ENCODE data around the gene DLG5. TPM values are rescaled to one million over a fixed set of nuclear protein-coding genes. Genes with fewer than 3 reads are reported as not detected.

The DLG5 gene
- total RNA-seq, 1 donor from 2014 or later = 22.2 TPM

DNA sequence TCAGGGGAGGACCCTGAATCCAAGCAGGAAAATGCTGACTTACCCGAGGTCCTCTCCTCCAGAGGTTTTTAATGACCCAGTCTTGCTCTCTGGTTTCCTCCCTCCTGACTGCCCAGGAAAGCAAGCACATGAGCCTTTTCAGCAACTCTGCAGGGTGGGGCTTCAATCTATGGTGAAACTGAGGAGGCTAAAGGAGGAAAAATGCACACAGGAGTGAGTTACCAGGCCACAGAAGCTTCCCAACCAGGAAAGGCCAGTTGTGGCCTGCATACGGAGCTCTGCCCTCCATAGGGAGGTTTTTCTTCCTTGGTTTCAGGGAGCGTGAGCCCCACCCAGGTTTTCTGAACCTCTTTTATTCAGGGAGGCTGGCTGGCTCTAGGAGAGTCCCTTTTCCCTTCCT is 14.1 kb upstream of the DLG5 start:
- Histone ChIP-seq H3K27ac (no peak overlapping the region), H3K4me2 (peak overlapping the region; percentile 13), H3K79me2 (ENCODE audit: low read depth) (no peaks in the 10 kb centered on the region), H3K4me3 (no peak overlapping the region), H3K27me3 (no peaks in the 10 kb centered on the region), H2AFZ (replicated peaks) (peak overlapping the region; percentile 93), H4K20me1 (ENCODE audit: low read depth) (no peaks in the 10 kb centered on the region), H3K36me3 (no peaks in the 10 kb centered on the region), H3F3A (ENCODE audit: low read depth) (peaks cover 3% of the 10 kb centered on the region), H3K9ac (no peak overlapping the region), H3K9me3 (ENCODE audit: low read depth) (no peaks in the 10 kb centered on the region), H3K4me1 (peaks cover 17% of the 10 kb centered on the region)
- Mint-ChIP-seq H3K4me3 (peak overlapping the region; percentile 41), H3K27me3 (ENCODE audit: insufficient read depth, low read depth) (peaks cover 17% of the 10 kb centered on the region), H3K27ac (peak overlapping the region; percentile 42), H3K4me1 (peaks cover 29% of the 10 kb centered on the region), H3K36me3 (no peaks in the 10 kb centered on the region), H3K9me3 (no peaks in the 10 kb centered on the region)
- DNase-seq (ENCODE audit: low spot score) = no peak
- TF ChIP-seq, protein P1, sequence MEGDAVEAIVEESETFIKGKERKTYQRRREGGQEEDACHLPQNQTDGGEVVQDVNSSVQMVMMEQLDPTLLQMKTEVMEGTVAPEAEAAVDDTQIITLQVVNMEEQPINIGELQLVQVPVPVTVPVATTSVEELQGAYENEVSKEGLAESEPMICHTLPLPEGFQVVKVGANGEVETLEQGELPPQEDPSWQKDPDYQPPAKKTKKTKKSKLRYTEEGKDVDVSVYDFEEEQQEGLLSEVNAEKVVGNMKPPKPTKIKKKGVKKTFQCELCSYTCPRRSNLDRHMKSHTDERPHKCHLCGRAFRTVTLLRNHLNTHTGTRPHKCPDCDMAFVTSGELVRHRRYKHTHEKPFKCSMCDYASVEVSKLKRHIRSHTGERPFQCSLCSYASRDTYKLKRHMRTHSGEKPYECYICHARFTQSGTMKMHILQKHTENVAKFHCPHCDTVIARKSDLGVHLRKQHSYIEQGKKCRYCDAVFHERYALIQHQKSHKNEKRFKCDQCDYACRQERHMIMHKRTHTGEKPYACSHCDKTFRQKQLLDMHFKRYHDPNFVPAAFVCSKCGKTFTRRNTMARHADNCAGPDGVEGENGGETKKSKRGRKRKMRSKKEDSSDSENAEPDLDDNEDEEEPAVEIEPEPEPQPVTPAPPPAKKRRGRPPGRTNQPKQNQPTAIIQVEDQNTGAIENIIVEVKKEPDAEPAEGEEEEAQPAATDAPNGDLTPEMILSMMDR (IDR thresholded peaks at IDR 0.05) = no peak
- TF ChIP-seq EZH2phosphoT487 (IDR thresholded peaks at IDR 0.05) (no peak), EZH2 (IDR thresholded peaks at IDR 0.05) (no peak)

- Histone ChIP-seq H3K9ac (no peak overlapping the region), H3K4me1 (peaks cover 17% of the 10 kb centered on the region), H3K79me2 (ENCODE audit: low read depth) (no peaks in the 10 kb centered on the region), H3F3A (ENCODE audit: low read depth) (peaks cover 3% of the 10 kb centered on the region), H3K9me3 (ENCODE audit: low read depth) (no peaks in the 10 kb centered on the region), H3K4me3 (no peak overlapping the region), H3K36me3 (no peaks in the 10 kb centered on the region), H3K27me3 (no peaks in the 10 kb centered on the region), H2AFZ (replicated peaks) (peak overlapping the region; percentile 93), H3K27ac (no peak overlapping the region), H4K20me1 (ENCODE audit: low read depth) (no peaks in the 10 kb centered on the region), H3K4me2 (no peak overlapping the region)
- Mint-ChIP-seq H3K36me3 (no peaks in the 10 kb centered on the region), H3K4me1 (peaks cover 29% of the 10 kb centered on the region), H3K27ac (peak overlapping the region; percentile 42), H3K4me3 (peak overlapping the region; percentile 41), H3K9me3 (no peaks in the 10 kb centered on the region), H3K27me3 (ENCODE audit: insufficient read depth, low read depth) (peaks cover 19% of the 10 kb centered on the region)
- DNase-seq (ENCODE audit: low spot score) = no peak
- TF ChIP-seq, protein P1 (IDR thresholded peaks at IDR 0.05) = no peak
- no peak for TF ChIP-seq EZH2 (IDR thresholded peaks at IDR 0.05)
- no peak for TF ChIP-seq EZH2phosphoT487 (IDR thresholded peaks at IDR 0.05)
Measured at GRCh38 chr10:77940225-77940624, 13.7 kb upstream of the DLG5 start.

- Histone ChIP-seq H3K4me3 (no peak overlapping the region), H3K27me3 (no peaks in the 10 kb centered on the region), H3K4me1 (peaks cover 17% of the 10 kb centered on the region), H3K4me2 (peak overlapping the region; percentile 31), H4K20me1 (ENCODE audit: low read depth) (no peaks in the 10 kb centered on the region), H3K9me3 (ENCODE audit: low read depth) (no peaks in the 10 kb centered on the region), H3F3A (ENCODE audit: low read depth) (peaks cover 3% of the 10 kb centered on the region), H3K36me3 (no peaks in the 10 kb centered on the region), H3K79me2 (ENCODE audit: low read depth) (no peaks in the 10 kb centered on the region), H3K9ac (no peak overlapping the region), H3K27ac (no peak overlapping the region), H2AFZ (replicated peaks) (peak overlapping the region; percentile 68)
- Mint-ChIP-seq H3K4me3 (no peak overlapping the region), H3K36me3 (no peaks in the 10 kb centered on the region), H3K27me3 (ENCODE audit: insufficient read depth, low read depth) (peaks cover 18% of the 10 kb centered on the region), H3K27ac (no peak overlapping the region), H3K9me3 (no peaks in the 10 kb centered on the region), H3K4me1 (peaks cover 26% of the 10 kb centered on the region)
- TF ChIP-seq EZH2 (IDR thresholded peaks at IDR 0.05) (no peak), EZH2phosphoT487 (IDR thresholded peaks at IDR 0.05) (no peak)
- TF ChIP-seq, protein P1 (IDR thresholded peaks at IDR 0.05) = no peak
- DNase-seq (ENCODE audit: low spot score) = peak; percentile 34
Measured at GRCh38 chr10:77939561-77940001, 13.0 kb upstream of the DLG5 start.
